ENCODE measurements around the gene KRT5.

- TF ChIP-seq POLR2A (IDR thresholded peaks at IDR 0.05; ENCODE audit: low read depth, low read length), result no peak
- no peak for TF ChIP-seq TAF1 (IDR thresholded peaks at IDR 0.05; ENCODE audit: borderline replicate concordance, low read depth, low read length)
- TF ChIP-seq POLR2AphosphoS5 (IDR thresholded peaks at IDR 0.05; ENCODE audit: low read depth, low read length), result no peak
Observed at GRCh38 chr12:52530905-52531304, 10.7 kb upstream of the KRT5 start.

All from GM12892 (cell line).